Lower leg skin (tissue), 4 donors: ENCODE data around the gene ELN. TPM values are rescaled to one million over a fixed set of nuclear protein-coding genes. Genes with fewer than 3 reads are reported as not detected.

Experiments
- DNase-seq, 2 donors: peaks; one replicate each; pipeline ENCODE4 v3.0.0-alpha.2; 2019; ENCODE audit warnings: low spot score in 2 of 2
- H3K4me3 ChIP-seq: fragments of 200-600 bp; sonication (generic); 2 replicates; pipeline ENCODE4 v1.5.1; 2017; ENCODE audit warnings: mild to moderate bottlenecking, low read depth; ENCODE audit not compliant: poor library complexity, severe bottlenecking
- CTCF ChIP-seq, 3 donors: fragments of 450-650 bp; IDR thresholded peaks; one replicate each; pipeline ENCODE4 v1.5.1; 2016; ENCODE audit warnings: antibody characterized with exemption in 3 of 3, mild to moderate bottlenecking in 3 of 3, moderate library complexity in 2 of 3
- POLR2A ChIP-seq, 2 donors: fragments of 450-650 bp; IDR thresholded peaks; one replicate each; pipeline ENCODE4 v1.6.1; 2016 to 2017; ENCODE audit warnings: antibody characterized with exemption in 2 of 2, mild to moderate bottlenecking in 1 of 2, moderate library complexity in 1 of 2
- WGBS, 2 donors: methylation state at CpG; one replicate each; pipeline ENCODE4 v1.1.5; 2018; 5-methylcytosine and 5-hydroxymethylcytosine counted together
- intact Hi-C: fragments of 100-400 bp; cut with DNase I; formaldehyde crosslinking; loops from one replicate; pipeline ENCODE4 v1.15.0; 2023; ENCODE audit warnings: low total_unique reads
- total RNA-seq, 4 donors: library from RNA; depleted of rRNA; stranded (reverse); fragments of >200 nt; gene quantifications; one replicate each; pipeline ENCODE4 v1.1.0, GENCODE V29; 2016

ELN gene
- total RNA-seq, 4 donors from 2014 or later, result 5.6 to 96.2 (median 32.4) TPM

GRCh38 chr7:73995821-73996511 is 32.0 kb upstream of the ELN start:
- no peak for DNase-seq
- 84 to 87% methylated on average over 3 of the region's 3 CpGs for WGBS, 2 donors
- H3K4me3 ChIP-seq, result no peak overlapping the region
- TF ChIP-seq CTCF (IDR thresholded peaks at IDR 0.05) (no peak), POLR2A (IDR thresholded peaks at IDR 0.05) (no peak)
- intact Hi-C loops, result no loop called here

GRCh38 chr7:73997056-73997455 is 30.9 kb upstream of the ELN start:
- intact Hi-C loops, result no loop called here
- no peak overlapping the region for H3K4me3 ChIP-seq
- TF ChIP-seq CTCF (IDR thresholded peaks at IDR 0.05), result no peak
- no peak for TF ChIP-seq POLR2A (IDR thresholded peaks at IDR 0.05)
- 72 to 81% methylated on average over 7 of the region's 7 CpGs for WGBS, 2 donors
- no peak for DNase-seq

- no peak overlapping the region for H3K4me3 ChIP-seq
- 48% methylated on average over 20 to 25 of the region's 26 CpGs for WGBS, 2 donors
- intact Hi-C loops, result no loop called here
- DNase-seq, result peak; percentile 38 to 93
- TF ChIP-seq POLR2A (IDR thresholded peaks at IDR 0.05) (no peak), CTCF (IDR thresholded peaks at IDR 0.05) (no peak)
Observed at GRCh38 chr7:73999664-74000435, 28.1 kb upstream of the ELN start.

- intact Hi-C loops, result no loop called here
- DNase-seq, result no peak
- WGBS, 2 donors, result 92% methylated on average over 17 of the region's 17 CpGs
- TF ChIP-seq CTCF (IDR thresholded peaks at IDR 0.05), result no peak
- TF ChIP-seq POLR2A (IDR thresholded peaks at IDR 0.05), result no peak
- no peak overlapping the region for H3K4me3 ChIP-seq
Observed at GRCh38 chr7:74000489-74001149, 27.4 kb upstream of the ELN start.

GRCh38 chr7:74001150-74001494 is 26.9 kb upstream of the ELN start:
- no peak for TF ChIP-seq CTCF (IDR thresholded peaks at IDR 0.05)
- TF ChIP-seq POLR2A (IDR thresholded peaks at IDR 0.05), result no peak
- no peak for DNase-seq
- WGBS, 2 donors, result 70 to 80% methylated on average over 4 of the region's 4 CpGs
- intact Hi-C loops, result no loop called here
- H3K4me3 ChIP-seq, result no peak overlapping the region
